ENCODE measurements around the gene FXYD2.

Gene FXYD2

GRCh38 chr11:117837791-117838190 is 13.2 kb upstream of the FXYD2 start:
- H3K9ac ChIP-seq (ENCODE audit: low read length): no peak overlapping the region
- no peaks in the 10 kb centered on the region for H3K4me1 ChIP-seq (ENCODE audit: control insufficient read depth, insufficient read depth, low read length)
- no peak overlapping the region for H3K27ac ChIP-seq (ENCODE audit: low read depth, low read length)
- H3K4me3 ChIP-seq (ENCODE audit: low read length): no peak overlapping the region
- no peaks in the 10 kb centered on the region for H3K27me3 ChIP-seq (ENCODE audit: control insufficient read depth, insufficient read depth, low read length)
- peaks cover 8% of the 10 kb centered on the region for H3K36me3 ChIP-seq (ENCODE audit: control insufficient read depth, insufficient read depth, low read length)

GRCh38 chr11:117837070-117837776 is 12.7 kb upstream of the FXYD2 start:
- H3K4me3 ChIP-seq (ENCODE audit: low read length): no peak overlapping the region
- H3K9ac ChIP-seq (ENCODE audit: low read length): no peak overlapping the region
- peaks cover 8% of the 10 kb centered on the region for H3K36me3 ChIP-seq (ENCODE audit: control insufficient read depth, insufficient read depth, low read length)
- H3K27me3 ChIP-seq (ENCODE audit: control insufficient read depth, insufficient read depth, low read length): no peaks in the 10 kb centered on the region
- H3K4me1 ChIP-seq (ENCODE audit: control insufficient read depth, insufficient read depth, low read length): no peaks in the 10 kb centered on the region
- H3K27ac ChIP-seq (ENCODE audit: low read depth, low read length): no peak overlapping the region

- H3K4me3 ChIP-seq (ENCODE audit: low read length): no peak overlapping the region
- H3K9ac ChIP-seq (ENCODE audit: low read length): no peak overlapping the region
- no peaks in the 10 kb centered on the region for H3K4me1 ChIP-seq (ENCODE audit: control insufficient read depth, insufficient read depth, low read length)
- no peaks in the 10 kb centered on the region for H3K27me3 ChIP-seq (ENCODE audit: control insufficient read depth, insufficient read depth, low read length)
- peaks cover 8% of the 10 kb centered on the region for H3K36me3 ChIP-seq (ENCODE audit: control insufficient read depth, insufficient read depth, low read length)
- no peak overlapping the region for H3K27ac ChIP-seq (ENCODE audit: low read depth, low read length)
Measured at GRCh38 chr11:117836077-117836960, 11.8 kb upstream of the FXYD2 start.

GRCh38 chr11:117835576-117835975 is 11.0 kb upstream of the FXYD2 start:
- Histone ChIP-seq H3K27me3 (ENCODE audit: control insufficient read depth, insufficient read depth, low read length) (no peaks in the 10 kb centered on the region), H3K4me1 (ENCODE audit: control insufficient read depth, insufficient read depth, low read length) (no peaks in the 10 kb centered on the region), H3K9ac (ENCODE audit: low read length) (no peak overlapping the region), H3K4me3 (ENCODE audit: low read length) (no peak overlapping the region), H3K27ac (ENCODE audit: low read depth, low read length) (no peak overlapping the region), H3K36me3 (ENCODE audit: control insufficient read depth, insufficient read depth, low read length) (peaks cover 8% of the 10 kb centered on the region)

GRCh38 chr11:117834838-117835443 is 10.4 kb upstream of the FXYD2 start:
- Histone ChIP-seq H3K27me3 (ENCODE audit: control insufficient read depth, insufficient read depth, low read length) (no peaks in the 10 kb centered on the region), H3K9ac (ENCODE audit: low read length) (no peak overlapping the region), H3K4me3 (ENCODE audit: low read length) (no peak overlapping the region), H3K27ac (ENCODE audit: low read depth, low read length) (no peak overlapping the region), H3K36me3 (ENCODE audit: control insufficient read depth, insufficient read depth, low read length) (peaks cover 8% of the 10 kb centered on the region), H3K4me1 (ENCODE audit: control insufficient read depth, insufficient read depth, low read length) (no peaks in the 10 kb centered on the region)

- no peaks in the 10 kb centered on the region for H3K27me3 ChIP-seq (ENCODE audit: control insufficient read depth, insufficient read depth, low read length)
- H3K4me1 ChIP-seq (ENCODE audit: control insufficient read depth, insufficient read depth, low read length): no peaks in the 10 kb centered on the region
- no peak overlapping the region for H3K4me3 ChIP-seq (ENCODE audit: low read length)
- H3K9ac ChIP-seq (ENCODE audit: low read length): no peak overlapping the region
- H3K36me3 ChIP-seq (ENCODE audit: control insufficient read depth, insufficient read depth, low read length): peaks cover 8% of the 10 kb centered on the region
- no peak overlapping the region for H3K27ac ChIP-seq (ENCODE audit: low read depth, low read length)
Measured at GRCh38 chr11:117834068-117834810, 9.7 kb upstream of the FXYD2 start.

GRCh38 chr11:117833401-117833891 is 8.9 kb upstream of the FXYD2 start:
- Histone ChIP-seq H3K4me1 (ENCODE audit: control insufficient read depth, insufficient read depth, low read length) (no peaks in the 10 kb centered on the region), H3K9ac (ENCODE audit: low read length) (no peak overlapping the region), H3K36me3 (ENCODE audit: control insufficient read depth, insufficient read depth, low read length) (peaks cover under 1% of the 10 kb centered on the region), H3K27ac (ENCODE audit: low read depth, low read length) (no peak overlapping the region), H3K27me3 (ENCODE audit: control insufficient read depth, insufficient read depth, low read length) (no peaks in the 10 kb centered on the region), H3K4me3 (ENCODE audit: low read length) (no peak overlapping the region)

GRCh38 chr11:117832511-117832910 is 8.0 kb upstream of the FXYD2 start:
- Histone ChIP-seq H3K4me1 (ENCODE audit: control insufficient read depth, insufficient read depth, low read length) (no peaks in the 10 kb centered on the region), H3K27me3 (ENCODE audit: control insufficient read depth, insufficient read depth, low read length) (no peaks in the 10 kb centered on the region), H3K27ac (ENCODE audit: low read depth, low read length) (no peak overlapping the region), H3K4me3 (ENCODE audit: low read length) (no peak overlapping the region), H3K9ac (ENCODE audit: low read length) (no peak overlapping the region), H3K36me3 (ENCODE audit: control insufficient read depth, insufficient read depth, low read length) (no peaks in the 10 kb centered on the region)

GRCh38 chr11:117831661-117832415 is 7.3 kb upstream of the FXYD2 start:
- no peaks in the 10 kb centered on the region for H3K36me3 ChIP-seq (ENCODE audit: control insufficient read depth, insufficient read depth, low read length)
- no peaks in the 10 kb centered on the region for H3K4me1 ChIP-seq (ENCODE audit: control insufficient read depth, insufficient read depth, low read length)
- H3K4me3 ChIP-seq (ENCODE audit: low read length): no peak overlapping the region
- no peak overlapping the region for H3K9ac ChIP-seq (ENCODE audit: low read length)
- no peaks in the 10 kb centered on the region for H3K27me3 ChIP-seq (ENCODE audit: control insufficient read depth, insufficient read depth, low read length)
- H3K27ac ChIP-seq (ENCODE audit: low read depth, low read length): no peak overlapping the region

- Histone ChIP-seq H3K4me3 (ENCODE audit: low read length) (no peak overlapping the region), H3K4me1 (ENCODE audit: control insufficient read depth, insufficient read depth, low read length) (no peaks in the 10 kb centered on the region), H3K36me3 (ENCODE audit: control insufficient read depth, insufficient read depth, low read length) (no peaks in the 10 kb centered on the region), H3K27me3 (ENCODE audit: control insufficient read depth, insufficient read depth, low read length) (no peaks in the 10 kb centered on the region), H3K27ac (ENCODE audit: low read depth, low read length) (no peak overlapping the region), H3K9ac (ENCODE audit: low read length) (no peak overlapping the region)
Measured at GRCh38 chr11:117830674-117831351, 6.3 kb upstream of the FXYD2 start.

- no peak overlapping the region for H3K27ac ChIP-seq (ENCODE audit: low read depth, low read length)
- H3K27me3 ChIP-seq (ENCODE audit: control insufficient read depth, insufficient read depth, low read length): no peaks in the 10 kb centered on the region
- no peak overlapping the region for H3K4me3 ChIP-seq (ENCODE audit: low read length)
- H3K4me1 ChIP-seq (ENCODE audit: control insufficient read depth, insufficient read depth, low read length): peaks cover 1% of the 10 kb centered on the region
- H3K36me3 ChIP-seq (ENCODE audit: control insufficient read depth, insufficient read depth, low read length): no peaks in the 10 kb centered on the region
- H3K9ac ChIP-seq (ENCODE audit: low read length): no peak overlapping the region
Measured at GRCh38 chr11:117830072-117830471, 5.5 kb upstream of the FXYD2 start.
